Muscle of leg (tissue), 11 donors: Measurements from ENCODE around the gene SLC30A1. TPM values are rescaled to one million over a fixed set of nuclear protein-coding genes. Genes with fewer than 3 reads are reported as not detected.
A peak's percentile ranks its signal among the peaks of the same experiment; 100 is the strongest.

Experiments
- DNase-seq: peaks from one replicate; pipeline ENCODE4 v3.0.0; 2013
- H3K27ac ChIP-seq: one replicate; pipeline ENCODE4 v1.5.1; 2013; ENCODE audit warnings: mild to moderate bottlenecking, low read length, control low read depth
- H3K27me3 ChIP-seq: one replicate; pipeline ENCODE4 v1.6.1; 2013; ENCODE audit warnings: low read length; ENCODE audit not compliant: control insufficient read depth, insufficient read depth
- H3K36me3 ChIP-seq: one replicate; pipeline ENCODE4 v1.6.1; 2013; ENCODE audit warnings: low read length; ENCODE audit not compliant: control insufficient read depth, insufficient read depth
- H3K4me1 ChIP-seq: one replicate; pipeline ENCODE4 v1.6.1; 2013; ENCODE audit warnings: low read length; ENCODE audit not compliant: control insufficient read depth, insufficient read depth
- H3K4me3 ChIP-seq: one replicate; pipeline ENCODE4 v1.5.1; 2013; ENCODE audit warnings: low read length, control low read depth
- H3K9me3 ChIP-seq: replicated peaks from 2 replicates; pipeline ENCODE4 v1.6.1; 2013; ENCODE audit warnings: low read depth, low read length; ENCODE audit not compliant: control insufficient read depth
- WGBS: methylation state at CpG from one replicate; pipeline ENCODE4 v1.1.5; 2013; ENCODE audit warnings: missing lambda C conversion rate; ENCODE audit not compliant: insufficient coverage; 5-methylcytosine and 5-hydroxymethylcytosine counted together
- polyA plus RNA-seq, 8 donors: library from polyadenylated mRNA; unstranded; fragments of 120-200 nt; gene quantifications; one replicate each; pipeline versions ENCODE4 v1.2.1 to v1.2.3, GENCODE V29; 2013; ENCODE audit warnings: inconsistent platforms in 1 of 8, low replicate concordance in 1 of 8; ENCODE audit not compliant: insufficient read length in 8 of 8, insufficient read depth in 1 of 8
- total RNA-seq: library from RNA; stranded (reverse); fragments of 120-200 nt; gene quantifications from one replicate; pipeline ENCODE4 v1.2.4, GENCODE V29; 2013

Gene SLC30A1
- total and polyA plus RNA-seq, 9 donors: 9.4 to 15.3 (median 12.4) TPM

GRCh38 chr1:211619033-211619996 lies 40.4 kb upstream of the SLC30A1 start:
- no peak for DNase-seq
- Histone ChIP-seq H3K27me3 (no peaks in the 10 kb centered on the region), H3K36me3 (no peaks in the 10 kb centered on the region), H3K4me3 (no peak overlapping the region), H3K27ac (no peak overlapping the region), H3K4me1 (peaks cover 11% of the 10 kb centered on the region), H3K9me3 (no peaks in the 10 kb centered on the region)
- whole genome bisulfite sequencing: 63% methylated on average over 6 of the region's 8 CpGs

- DNase-seq: no peak
- H3K27ac ChIP-seq: no peak overlapping the region
- peaks cover 18% of the 10 kb centered on the region for H3K4me1 ChIP-seq
- H3K9me3 ChIP-seq: no peaks in the 10 kb centered on the region
- H3K36me3 ChIP-seq: no peaks in the 10 kb centered on the region
- no peak overlapping the region for H3K4me3 ChIP-seq
- no peaks in the 10 kb centered on the region for H3K27me3 ChIP-seq
- WGBS: 86% methylated on average over 4 of the region's 5 CpGs
These were observed 38.0 kb upstream of the SLC30A1 start for GRCh38 chr1:211616965-211617297.

- Histone ChIP-seq H3K27ac (no peak overlapping the region), H3K27me3 (no peaks in the 10 kb centered on the region), H3K4me3 (no peak overlapping the region), H3K36me3 (no peaks in the 10 kb centered on the region), H3K9me3 (no peaks in the 10 kb centered on the region), H3K4me1 (peaks cover 21% of the 10 kb centered on the region)
- peak; percentile 81 for DNase-seq
- WGBS: 47% methylated on average over 8 of the region's 13 CpGs
These were observed 37.4 kb upstream of the SLC30A1 start for GRCh38 chr1:211616231-211616964.

GRCh38 chr1:211614615-211615014 lies 35.7 kb upstream of the SLC30A1 start:
- H3K27me3 ChIP-seq: no peaks in the 10 kb centered on the region
- 86% methylated on average over 8 of the region's 11 CpGs for WGBS
- H3K4me3 ChIP-seq: no peak overlapping the region
- H3K27ac ChIP-seq: no peak overlapping the region
- DNase-seq: no peak
- H3K4me1 ChIP-seq: peaks cover 28% of the 10 kb centered on the region
- no peaks in the 10 kb centered on the region for H3K36me3 ChIP-seq
- H3K9me3 ChIP-seq: no peaks in the 10 kb centered on the region

- Histone ChIP-seq H3K4me1 (peaks cover 28% of the 10 kb centered on the region), H3K9me3 (no peaks in the 10 kb centered on the region), H3K4me3 (no peak overlapping the region), H3K36me3 (no peaks in the 10 kb centered on the region), H3K27me3 (no peaks in the 10 kb centered on the region), H3K27ac (no peak overlapping the region)
- no CpG with 5 or more reads among the region's 5 CpGs for WGBS
- no peak for DNase-seq
These were observed 35.0 kb upstream of the SLC30A1 start for GRCh38 chr1:211613951-211614350.

GRCh38 chr1:211613108-211613947 lies 34.4 kb upstream of the SLC30A1 start:
- H3K27ac ChIP-seq: no peak overlapping the region

GRCh38 chr1:211612786-211613107 lies 33.8 kb upstream of the SLC30A1 start:
- no peaks in the 10 kb centered on the region for H3K9me3 ChIP-seq
- no peak overlapping the region for H3K4me3 ChIP-seq
- H3K27ac ChIP-seq: no peak overlapping the region
- no peaks in the 10 kb centered on the region for H3K36me3 ChIP-seq
- DNase-seq: no peak
- H3K27me3 ChIP-seq: no peaks in the 10 kb centered on the region
- H3K4me1 ChIP-seq: peaks cover 28% of the 10 kb centered on the region
- WGBS: 92% methylated on average over 6 of the region's 6 CpGs

More at GRCh38 chr1:211613108-211613947, 34.4 kb upstream of the SLC30A1 start:
- Histone ChIP-seq H3K27me3 (no peaks in the 10 kb centered on the region), H3K36me3 (no peaks in the 10 kb centered on the region), H3K9me3 (no peaks in the 10 kb centered on the region), H3K4me3 (no peak overlapping the region), H3K4me1 (peaks cover 28% of the 10 kb centered on the region)
- DNase-seq: peak; percentile 86
- 62% methylated on average over 5 of the region's 8 CpGs for WGBS

- no CpG with 5 or more reads among the region's 4 CpGs for WGBS
- no peaks in the 10 kb centered on the region for H3K27me3 ChIP-seq
- DNase-seq: no peak
- no peaks in the 10 kb centered on the region for H3K9me3 ChIP-seq
- no peak overlapping the region for H3K4me3 ChIP-seq
- H3K36me3 ChIP-seq: no peaks in the 10 kb centered on the region
- H3K4me1 ChIP-seq: peaks cover 26% of the 10 kb centered on the region
- H3K27ac ChIP-seq: no peak overlapping the region
These were observed 32.9 kb upstream of the SLC30A1 start for GRCh38 chr1:211611818-211612217.

- no peak overlapping the region for H3K4me3 ChIP-seq
- peak; percentile 91 for DNase-seq
- H3K4me1 ChIP-seq: peaks cover 18% of the 10 kb centered on the region
- no peaks in the 10 kb centered on the region for H3K36me3 ChIP-seq
- H3K27me3 ChIP-seq: no peaks in the 10 kb centered on the region
- no peak overlapping the region for H3K27ac ChIP-seq
- no peaks in the 10 kb centered on the region for H3K9me3 ChIP-seq
- WGBS: 0% methylated on average over 2 of the region's 9 CpGs
These were observed 32.0 kb upstream of the SLC30A1 start for GRCh38 chr1:211610779-211611556.
